Adrenal gland (tissue), 5 donors: Measurements from ENCODE around the gene RRAD.

Experiments
- POLR2A ChIP-seq, 2 donors: fragments of 450-650 bp; IDR thresholded peaks; one replicate each; pipeline ENCODE4 v1.6.1; 2017; ENCODE audit warnings: antibody characterized with exemption in 2 of 2, mild to moderate bottlenecking in 2 of 2, moderate library complexity in 1 of 2
- TF ChIP-seq, protein P1 (sequence below), 6 experiments: fragments of 450-650 bp in 4 of 6; fragments of 200-600 bp in 2 of 6; sonication (generic) in 1 of 6; IDR thresholded peaks; 1 replicate in 5 of 6; 2 replicates in 1 of 6; pipeline versions ENCODE4 v1.5.1 to v1.8.0; 2016 to 2021; ENCODE audit warnings: antibody characterized with exemption in 6 of 6, mild to moderate bottlenecking in 2 of 6, moderate library complexity in 1 of 6
- donor health status: DM: no; HTN: no; CAD: no.

- TF ChIP-seq, protein P1, sequence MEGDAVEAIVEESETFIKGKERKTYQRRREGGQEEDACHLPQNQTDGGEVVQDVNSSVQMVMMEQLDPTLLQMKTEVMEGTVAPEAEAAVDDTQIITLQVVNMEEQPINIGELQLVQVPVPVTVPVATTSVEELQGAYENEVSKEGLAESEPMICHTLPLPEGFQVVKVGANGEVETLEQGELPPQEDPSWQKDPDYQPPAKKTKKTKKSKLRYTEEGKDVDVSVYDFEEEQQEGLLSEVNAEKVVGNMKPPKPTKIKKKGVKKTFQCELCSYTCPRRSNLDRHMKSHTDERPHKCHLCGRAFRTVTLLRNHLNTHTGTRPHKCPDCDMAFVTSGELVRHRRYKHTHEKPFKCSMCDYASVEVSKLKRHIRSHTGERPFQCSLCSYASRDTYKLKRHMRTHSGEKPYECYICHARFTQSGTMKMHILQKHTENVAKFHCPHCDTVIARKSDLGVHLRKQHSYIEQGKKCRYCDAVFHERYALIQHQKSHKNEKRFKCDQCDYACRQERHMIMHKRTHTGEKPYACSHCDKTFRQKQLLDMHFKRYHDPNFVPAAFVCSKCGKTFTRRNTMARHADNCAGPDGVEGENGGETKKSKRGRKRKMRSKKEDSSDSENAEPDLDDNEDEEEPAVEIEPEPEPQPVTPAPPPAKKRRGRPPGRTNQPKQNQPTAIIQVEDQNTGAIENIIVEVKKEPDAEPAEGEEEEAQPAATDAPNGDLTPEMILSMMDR (IDR thresholded peaks at IDR 0.05): no peak
- no peak for TF ChIP-seq POLR2A (IDR thresholded peaks at IDR 0.05)
These were observed 20.6 kb upstream of the RRAD start for GRCh38 chr16:66945939-66946338.
